ENCODE data around the gene CERS3.

The CERS3 gene

DNA sequence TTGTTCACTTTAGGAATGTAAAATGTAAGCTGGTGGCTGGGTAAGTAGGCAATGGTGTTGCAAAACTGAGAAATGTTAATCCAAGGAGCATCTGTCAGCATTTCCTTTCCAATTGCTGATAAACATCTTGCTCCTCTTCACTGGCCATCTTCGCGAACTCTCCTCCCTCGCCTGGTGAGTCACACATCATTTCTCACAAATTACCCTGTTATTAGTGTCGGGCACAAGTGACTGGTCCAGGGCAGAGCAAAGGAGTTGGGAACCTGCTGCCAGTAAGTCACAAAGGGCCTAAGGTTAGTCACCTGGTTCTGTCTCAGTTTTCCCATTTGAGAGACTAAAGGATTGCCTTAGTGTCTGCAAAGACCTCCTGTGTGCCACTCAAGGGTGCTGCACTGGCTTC lies 13.0 kb downstream of the CERS3 start:
- Histone ChIP-seq H3K27me3 (no peaks in the 10 kb centered on the region), H3K9me3 (no peaks in the 10 kb centered on the region; the same call in 1 of the 2 replicates), H3K36me3 (no peaks in the 10 kb centered on the region), H3K4me1 (no peaks in the 10 kb centered on the region), H3K4me3 (ENCODE audit: low read depth, low read length) (no peak overlapping the region)
- TF ChIP-seq, protein P1, sequence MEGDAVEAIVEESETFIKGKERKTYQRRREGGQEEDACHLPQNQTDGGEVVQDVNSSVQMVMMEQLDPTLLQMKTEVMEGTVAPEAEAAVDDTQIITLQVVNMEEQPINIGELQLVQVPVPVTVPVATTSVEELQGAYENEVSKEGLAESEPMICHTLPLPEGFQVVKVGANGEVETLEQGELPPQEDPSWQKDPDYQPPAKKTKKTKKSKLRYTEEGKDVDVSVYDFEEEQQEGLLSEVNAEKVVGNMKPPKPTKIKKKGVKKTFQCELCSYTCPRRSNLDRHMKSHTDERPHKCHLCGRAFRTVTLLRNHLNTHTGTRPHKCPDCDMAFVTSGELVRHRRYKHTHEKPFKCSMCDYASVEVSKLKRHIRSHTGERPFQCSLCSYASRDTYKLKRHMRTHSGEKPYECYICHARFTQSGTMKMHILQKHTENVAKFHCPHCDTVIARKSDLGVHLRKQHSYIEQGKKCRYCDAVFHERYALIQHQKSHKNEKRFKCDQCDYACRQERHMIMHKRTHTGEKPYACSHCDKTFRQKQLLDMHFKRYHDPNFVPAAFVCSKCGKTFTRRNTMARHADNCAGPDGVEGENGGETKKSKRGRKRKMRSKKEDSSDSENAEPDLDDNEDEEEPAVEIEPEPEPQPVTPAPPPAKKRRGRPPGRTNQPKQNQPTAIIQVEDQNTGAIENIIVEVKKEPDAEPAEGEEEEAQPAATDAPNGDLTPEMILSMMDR (IDR thresholded peaks at IDR 0.05; ENCODE audit: low read depth, low read length): no peak
- DNase-seq: no peak

DNA sequence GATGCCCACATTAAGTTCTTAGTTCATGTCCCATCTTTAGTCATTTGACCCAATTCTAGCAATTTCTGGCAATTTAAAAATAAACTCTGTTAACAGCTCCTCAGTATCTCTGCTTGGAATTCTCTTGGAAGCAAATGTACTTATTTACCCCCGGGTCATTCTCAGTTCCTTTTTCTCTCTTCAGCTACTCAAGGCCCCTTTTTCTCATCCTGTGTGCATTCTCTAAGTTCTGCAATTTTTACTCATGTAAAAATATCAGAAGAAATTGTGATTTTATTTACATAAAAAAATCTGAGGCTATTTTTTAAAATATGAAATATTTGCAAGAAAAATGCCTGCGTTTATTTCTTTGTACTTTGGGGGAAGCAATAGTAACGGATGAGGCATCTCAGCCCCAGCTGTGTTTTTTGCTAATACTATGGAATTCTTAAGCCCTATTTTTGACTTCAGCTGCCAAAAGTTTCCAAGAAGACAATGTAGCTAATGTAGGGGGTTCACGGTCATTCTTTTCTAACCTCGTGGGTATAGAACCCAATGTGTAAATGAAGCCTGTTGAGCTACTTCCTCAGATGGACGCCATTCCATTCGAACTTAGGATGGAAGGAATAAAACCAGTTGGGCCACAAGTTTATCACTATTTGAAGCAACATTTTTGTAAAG lies 20.0 kb downstream of the CERS3 start:
- no peaks in the 10 kb centered on the region; the same call in 1 of the 2 replicates for H3K9me3 ChIP-seq
- no peak overlapping the region for H3K4me3 ChIP-seq (ENCODE audit: low read depth, low read length)
- no peak for DNase-seq
- H3K4me1 ChIP-seq: no peaks in the 10 kb centered on the region
- no peaks in the 10 kb centered on the region for H3K27me3 ChIP-seq
- TF ChIP-seq, protein P1 (IDR thresholded peaks at IDR 0.05; ENCODE audit: low read depth, low read length): no peak
- no peaks in the 10 kb centered on the region for H3K36me3 ChIP-seq

DNA sequence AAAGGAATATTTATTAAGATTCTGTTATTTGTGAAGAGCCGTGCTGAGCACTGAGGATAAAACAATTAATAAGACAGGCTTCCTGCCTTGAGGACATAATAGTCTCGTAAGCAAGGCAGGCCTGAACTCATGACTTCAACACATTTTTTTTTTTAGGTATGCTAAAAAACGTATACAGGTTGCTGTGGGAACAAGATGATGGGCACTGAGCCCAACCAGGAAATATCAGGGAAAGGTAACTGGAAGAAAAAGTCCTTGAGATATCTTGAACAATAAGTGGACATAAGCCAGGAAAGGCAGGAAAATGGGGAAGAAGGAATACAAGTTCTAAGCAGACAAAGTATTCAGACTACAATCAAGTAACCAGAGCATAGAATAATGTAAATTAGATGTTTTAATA lies 26.1 kb downstream of the CERS3 start:
- Histone ChIP-seq H3K27me3 (no peaks in the 10 kb centered on the region), H3K36me3 (no peaks in the 10 kb centered on the region), H3K4me3 (ENCODE audit: low read depth, low read length) (no peak overlapping the region), H3K9me3 (no peaks in the 10 kb centered on the region), H3K4me1 (no peaks in the 10 kb centered on the region)
- DNase-seq: no peak
- TF ChIP-seq, protein P1 (IDR thresholded peaks at IDR 0.05; ENCODE audit: low read depth, low read length): no peak

DNA sequence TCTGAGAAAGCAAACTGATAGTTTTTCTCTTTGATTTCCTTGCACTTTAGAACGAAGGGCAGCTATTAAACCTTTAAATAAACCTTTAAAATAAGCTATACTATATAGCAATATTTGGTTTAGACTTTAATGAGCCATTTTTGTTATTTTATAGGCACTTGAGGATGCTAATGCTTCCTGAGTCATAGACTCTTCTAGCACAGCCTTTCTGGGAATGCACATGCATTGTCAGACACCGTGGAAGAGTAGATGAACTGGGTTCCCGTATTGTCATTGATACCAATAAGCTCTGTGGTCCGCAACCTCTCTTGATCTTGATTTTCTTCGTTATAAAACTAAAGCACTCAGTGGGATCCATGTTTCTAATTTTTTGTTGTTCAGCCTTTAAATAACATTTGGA lies 27.6 kb downstream of the CERS3 start:
- H3K4me3 ChIP-seq (ENCODE audit: low read depth, low read length): no peak overlapping the region
- no peak for DNase-seq
- no peaks in the 10 kb centered on the region for H3K9me3 ChIP-seq

DNA sequence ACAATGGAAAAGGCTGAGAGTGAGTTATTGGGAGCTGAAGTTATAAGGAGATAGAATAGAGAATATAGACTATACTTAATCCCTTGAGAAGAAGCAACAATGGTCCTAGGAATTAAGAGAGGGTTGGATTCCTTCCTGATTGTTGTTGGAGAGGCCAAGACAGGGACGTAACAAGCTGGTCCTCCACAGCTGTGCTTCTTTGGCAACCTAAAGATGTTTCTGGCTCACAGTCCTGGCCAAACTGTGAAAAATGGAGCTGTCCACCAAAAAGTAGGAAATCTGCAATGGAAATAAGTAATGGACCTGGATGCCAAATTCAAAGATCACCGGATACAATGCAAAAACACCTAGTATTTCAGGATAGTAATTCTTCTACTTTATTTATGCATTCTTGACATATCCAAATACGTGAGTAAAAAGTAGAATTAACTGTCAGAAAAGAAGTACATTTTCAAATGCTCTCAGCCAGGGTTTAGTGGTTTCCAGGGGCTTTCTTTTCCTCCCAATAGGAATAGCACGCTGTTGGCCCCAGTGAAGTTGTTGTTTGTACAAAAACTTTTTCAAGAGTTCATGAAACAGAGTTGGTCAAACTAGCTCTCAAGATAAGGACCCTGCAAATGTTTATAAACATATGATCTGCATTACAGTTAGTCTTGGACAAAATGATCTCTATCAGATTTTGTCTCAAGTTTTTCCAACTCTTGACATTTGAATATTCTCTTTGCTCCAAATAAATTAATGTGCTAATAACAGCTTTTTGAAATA lies 28.3 kb downstream of the CERS3 start:
- no peak overlapping the region for H3K4me3 ChIP-seq (ENCODE audit: low read depth, low read length)
- H3K9me3 ChIP-seq: no peaks in the 10 kb centered on the region
- no peaks in the 10 kb centered on the region for H3K4me1 ChIP-seq
- H3K36me3 ChIP-seq: no peaks in the 10 kb centered on the region
- TF ChIP-seq, protein P1 (IDR thresholded peaks at IDR 0.05; ENCODE audit: low read depth, low read length): no peak
- no peaks in the 10 kb centered on the region for H3K27me3 ChIP-seq
- no peak for DNase-seq

More for the DNA sequence above, 27.6 kb downstream of the CERS3 start:
- Histone ChIP-seq H3K36me3 (no peaks in the 10 kb centered on the region), H3K4me1 (no peaks in the 10 kb centered on the region), H3K27me3 (no peaks in the 10 kb centered on the region)
- TF ChIP-seq, protein P1 (IDR thresholded peaks at IDR 0.05; ENCODE audit: low read depth, low read length): no peak

DNA sequence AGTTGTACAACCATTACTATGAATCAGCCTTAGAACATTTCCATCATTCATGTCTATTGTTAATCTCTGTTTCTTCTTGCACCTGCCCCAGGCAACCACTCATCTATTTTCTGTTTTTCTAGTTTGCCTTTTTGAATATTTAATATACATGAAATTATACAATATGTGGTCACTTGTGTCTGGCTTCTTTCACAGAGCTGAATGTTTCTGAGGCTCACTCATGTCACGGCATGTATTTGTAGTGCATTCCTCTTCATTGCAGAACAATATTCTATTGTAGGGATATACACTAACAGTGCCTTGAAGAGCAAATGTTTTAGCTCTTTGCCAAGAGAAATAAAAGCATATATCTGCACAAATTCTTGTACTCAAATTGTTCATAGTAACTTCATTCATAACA lies 32.9 kb downstream of the CERS3 start:
- TF ChIP-seq, protein P1 (IDR thresholded peaks at IDR 0.05; ENCODE audit: low read depth, low read length): no peak
- Histone ChIP-seq H3K4me3 (ENCODE audit: low read depth, low read length) (no peak overlapping the region), H3K27me3 (no peaks in the 10 kb centered on the region), H3K4me1 (no peaks in the 10 kb centered on the region), H3K36me3 (no peaks in the 10 kb centered on the region), H3K9me3 (no peaks in the 10 kb centered on the region; the same call in 1 of the 2 replicates)
- no peak for DNase-seq

All from BE2C (cell line).